SU-DHL-6 (cell line): ENCODE measurements around the gene TRIM23.

ENCODE experiments used
- CTCF ChIP-seq: fragments of 200-600 bp; sonication (generic); IDR thresholded peaks from one replicate; pipeline ENCODE4 v1.5.1; 2017; ENCODE audit warnings: antibody characterized with exemption, mild to moderate bottlenecking, low read length, moderate library complexity; ENCODE audit not compliant: insufficient read depth, poor library complexity, severe bottlenecking
- EZH2phosphoT487 ChIP-seq: fragments of 200-600 bp; sonication (generic), shearing (Covaris generic); conservative IDR thresholded peaks from 2 replicates; pipeline ENCODE4 v1.6.1; 2018; ENCODE audit warnings: mild to moderate bottlenecking, antibody characterized with exemption, low read length, moderate library complexity, mixed read lengths

- TF ChIP-seq CTCF = no peak
- no peak for TF ChIP-seq EZH2phosphoT487
Measured at GRCh38 chr5:65553941-65554340, 70.2 kb downstream of the TRIM23 start.
